H9 (cell line): ENCODE measurements around the gene ZBTB16. TPM values are rescaled to one million over a fixed set of nuclear protein-coding genes. Genes with fewer than 3 reads are reported as not detected.

ENCODE experiments used
- DNase-seq: peaks from one replicate; pipeline ENCODE4 v3.0.0-alpha.2; 2017
- H2AFZ ChIP-seq: one replicate; pipeline ENCODE4 v1.6.1; 2013; ENCODE audit warnings: mild to moderate bottlenecking, low read length, control low read depth, moderate library complexity
- H2AK5ac ChIP-seq: 2 replicates; pipeline ENCODE4 v1.6.1; 2013; ENCODE audit warnings: low read length, control low read depth, mixed read lengths; ENCODE audit not compliant: insufficient read length
- H2BK120ac ChIP-seq: one replicate; pipeline ENCODE4 v1.6.1; 2013; ENCODE audit warnings: low read depth, mild to moderate bottlenecking, low read length, control low read depth, inconsistent platforms; ENCODE audit not compliant: poor library complexity, severe bottlenecking
- H2BK12ac ChIP-seq: 2 replicates; pipeline ENCODE4 v1.6.1; 2013; ENCODE audit warnings: low read length, control low read depth, mixed read lengths, low read depth; ENCODE audit not compliant: insufficient read length
- H2BK15ac ChIP-seq: 2 replicates; pipeline ENCODE4 v1.6.1; 2013; ENCODE audit warnings: low read depth, low read length, control low read depth
- H2BK20ac ChIP-seq: one replicate; pipeline ENCODE4 v1.6.1; 2013; ENCODE audit warnings: low read depth, mild to moderate bottlenecking, low read length, control low read depth, inconsistent platforms; ENCODE audit not compliant: poor library complexity, severe bottlenecking
- H2BK5ac ChIP-seq: 2 replicates; pipeline ENCODE4 v1.6.1; 2013; ENCODE audit warnings: low read length, control low read depth, mixed read lengths; ENCODE audit not compliant: insufficient read length
- H3K14ac ChIP-seq: 2 replicates; pipeline ENCODE4 v1.6.1; 2013; ENCODE audit warnings: low read length, control low read depth; ENCODE audit not compliant: insufficient read depth
- H3K18ac ChIP-seq: 2 replicates; pipeline ENCODE4 v1.6.1; 2013; ENCODE audit warnings: low read depth, mild to moderate bottlenecking, mixed read lengths, low read length, control low read depth; ENCODE audit not compliant: insufficient read length
- H3K23ac ChIP-seq: 2 replicates; pipeline ENCODE4 v1.6.1; 2013; ENCODE audit warnings: low read length, control low read depth, mixed read lengths, low read depth; ENCODE audit not compliant: insufficient read length
- H3K23me2 ChIP-seq: 2 replicates; pipeline ENCODE4 v1.6.1; 2013; ENCODE audit warnings: low read depth, mild to moderate bottlenecking, mixed read lengths, low read length, control low read depth; ENCODE audit not compliant: insufficient read length, poor library complexity, severe bottlenecking
- H3K27ac ChIP-seq: 2 replicates; pipeline ENCODE4 v1.5.1; 2013; ENCODE audit warnings: low read length, control low read depth, mixed read lengths, low read depth; ENCODE audit not compliant: insufficient read length
- H3K27me3 ChIP-seq: 2 replicates; pipeline ENCODE4 v1.6.1; 2013; ENCODE audit warnings: low read length, control low read depth, inconsistent platforms; ENCODE audit not compliant: insufficient read depth
- H3K4ac ChIP-seq: 2 replicates; pipeline ENCODE4 v1.6.1; 2013; ENCODE audit warnings: low read depth, mild to moderate bottlenecking, control low read depth, inconsistent platforms, low read length, moderate library complexity
- H3K4me1 ChIP-seq: 2 replicates; pipeline ENCODE4 v1.6.1; 2013; ENCODE audit warnings: low read length, control low read depth, inconsistent platforms; ENCODE audit not compliant: insufficient read depth
- H3K4me2 ChIP-seq: 2 replicates; pipeline ENCODE4 v1.6.1; 2013; ENCODE audit warnings: low read length, control low read depth, mixed read lengths; ENCODE audit not compliant: insufficient read length, insufficient read depth
- H3K56ac ChIP-seq: 2 replicates; pipeline ENCODE4 v1.6.1; 2013; ENCODE audit warnings: low read depth, mild to moderate bottlenecking, mixed read lengths, low read length, control low read depth; ENCODE audit not compliant: insufficient read length
- H3K79me1 ChIP-seq: 2 replicates; pipeline ENCODE4 v1.6.1; 2013; ENCODE audit warnings: low read depth, mild to moderate bottlenecking, moderate library complexity, low read length, control low read depth, inconsistent platforms; ENCODE audit not compliant: insufficient read depth, poor library complexity, severe bottlenecking
- H3K79me2 ChIP-seq: 2 replicates; pipeline ENCODE4 v1.6.1; 2013; ENCODE audit warnings: low read length, control low read depth, inconsistent platforms; ENCODE audit not compliant: insufficient read depth
- H3K9ac ChIP-seq: 2 replicates; pipeline ENCODE4 v1.6.1; 2013; ENCODE audit warnings: low read length, control low read depth, mixed read lengths; ENCODE audit not compliant: insufficient read length; ENCODE audit errors: extremely low read depth
- H3K9me3 ChIP-seq: one replicate; pipeline ENCODE4 v1.6.1; 2013; ENCODE audit warnings: low read depth, low read length, inconsistent platforms; ENCODE audit not compliant: control insufficient read depth
- H3T11ph ChIP-seq: one replicate; pipeline ENCODE4 v1.6.1; 2013; ENCODE audit warnings: mild to moderate bottlenecking, low read length, control low read depth, inconsistent platforms
- H4K20me1 ChIP-seq: one replicate; pipeline ENCODE4 v1.6.1; 2013; ENCODE audit not compliant: control insufficient read depth, insufficient read length, insufficient read depth
- H4K5ac ChIP-seq: 2 replicates; pipeline ENCODE4 v1.6.1; 2013; ENCODE audit warnings: low read depth, mild to moderate bottlenecking, mixed read lengths, low read length, control low read depth; ENCODE audit not compliant: insufficient read length
- H4K8ac ChIP-seq: replicated peaks from 2 replicates; pipeline ENCODE4 v1.6.1; 2013; ENCODE audit warnings: low read length, control low read depth, mixed read lengths, low read depth; ENCODE audit not compliant: insufficient read length
- H4K91ac ChIP-seq: 2 replicates; pipeline ENCODE4 v1.6.1; 2013; ENCODE audit warnings: low read depth, mild to moderate bottlenecking, moderate library complexity, mixed read lengths, low read length, control low read depth; ENCODE audit not compliant: insufficient read length
- H3K27ac Mint-ChIP-seq, 3 experiments: 2 replicates in 2 of 3; 3 replicates in 1 of 3; pipeline ENCODE4 v1.8.0; 2020 to 2021; ENCODE audit warnings: mixed read lengths in 3 of 3, mild to moderate bottlenecking in 1 of 3, moderate library complexity in 1 of 3
- H3K27me3 Mint-ChIP-seq: 2 replicates; pipeline ENCODE4 v1.8.0; 2021; ENCODE audit warnings: low read depth, mild to moderate bottlenecking, moderate library complexity, mixed read lengths
- H3K36me3 Mint-ChIP-seq, 3 experiments: 2 replicates in 2 of 3; 3 replicates in 1 of 3; pipeline ENCODE4 v1.8.0; 2020 to 2021; ENCODE audit warnings: low read depth in 3 of 3, mixed read lengths in 3 of 3; ENCODE audit not compliant: insufficient read depth in 1 of 3
- H3K4me1 Mint-ChIP-seq, 2 experiments: 2 replicates each; pipeline ENCODE4 v1.8.0; 2020; ENCODE audit warnings: mixed read lengths in 2 of 2
- H3K4me3 Mint-ChIP-seq, 2 experiments: 2 replicates in 1 of 2; 3 replicates in 1 of 2; pipeline ENCODE4 v1.8.0; 2020 to 2021; ENCODE audit warnings: mild to moderate bottlenecking in 2 of 2, mixed read lengths in 2 of 2, moderate library complexity in 1 of 2
- H3K9me3 Mint-ChIP-seq, 2 experiments: 2 replicates in 1 of 2; 3 replicates in 1 of 2; pipeline ENCODE4 v1.8.0; 2020; ENCODE audit warnings: mild to moderate bottlenecking in 2 of 2, mixed read lengths in 2 of 2, moderate library complexity in 1 of 2
- WGBS: extraction: QIAGEN DNeasy Blood & Tissue Kit; methylation state at CpG from one replicate; pipeline ENCODE4 v1.1.7; 2013; ENCODE audit warnings: missing lambda C conversion rate, low lambda C conversion rate, mixed read lengths; ENCODE audit not compliant: insufficient read length; ENCODE audit errors: extremely low coverage; 5-methylcytosine and 5-hydroxymethylcytosine counted together
- total RNA-seq: library from RNA; stranded (reverse); gene quantifications from 2 replicates; pipeline ENCODE4 v1.2.1, GENCODE V29; 2021
- TF ChIP-seq, protein P1 (sequence below): fragments of 200-600 bp; sonication (generic); conservative IDR thresholded peaks from 3 replicates; pipeline ENCODE4 v1.8.0; 2021; ENCODE audit warnings: antibody characterized with exemption, mild to moderate bottlenecking

ZBTB16 gene
- total RNA-seq, 1 experiment from 2014 or later, result not detected

- Histone ChIP-seq H3K27ac (no peak overlapping the region), H3K9me3 (no peaks in the 10 kb centered on the region), H3K9ac (no peak overlapping the region), H3K4me2 (no peak overlapping the region), H3K79me2 (no peaks in the 10 kb centered on the region), H2BK5ac (no peak overlapping the region), H3K27me3 (no peaks in the 10 kb centered on the region; the same call in 1 of the 2 replicates), H3K23ac (no peak overlapping the region), H4K20me1 (no peaks in the 10 kb centered on the region), H3K79me1 (no peaks in the 10 kb centered on the region), H2BK15ac (no peak overlapping the region), H3K14ac (no peak overlapping the region), H3T11ph (no peak overlapping the region), H3K56ac (no peak overlapping the region), H2BK120ac (no peak overlapping the region), H3K18ac (no peak overlapping the region), H2BK12ac (no peak overlapping the region), H4K8ac (no peak overlapping the region), H2BK20ac (no peak overlapping the region), H2AK5ac (no peak overlapping the region), H3K23me2 (no peaks in the 10 kb centered on the region), H4K5ac (no peak overlapping the region), H3K4ac (no peak overlapping the region), H3K4me1 (no peaks in the 10 kb centered on the region), H4K91ac (no peak overlapping the region), H2AFZ (no peak overlapping the region)
- H3K36me3 Mint-ChIP-seq, result no peaks in the 10 kb centered on the region; a peak in 1 of 7 replicates
- no peak overlapping the region for H3K27ac Mint-ChIP-seq
- TF ChIP-seq, protein P1, sequence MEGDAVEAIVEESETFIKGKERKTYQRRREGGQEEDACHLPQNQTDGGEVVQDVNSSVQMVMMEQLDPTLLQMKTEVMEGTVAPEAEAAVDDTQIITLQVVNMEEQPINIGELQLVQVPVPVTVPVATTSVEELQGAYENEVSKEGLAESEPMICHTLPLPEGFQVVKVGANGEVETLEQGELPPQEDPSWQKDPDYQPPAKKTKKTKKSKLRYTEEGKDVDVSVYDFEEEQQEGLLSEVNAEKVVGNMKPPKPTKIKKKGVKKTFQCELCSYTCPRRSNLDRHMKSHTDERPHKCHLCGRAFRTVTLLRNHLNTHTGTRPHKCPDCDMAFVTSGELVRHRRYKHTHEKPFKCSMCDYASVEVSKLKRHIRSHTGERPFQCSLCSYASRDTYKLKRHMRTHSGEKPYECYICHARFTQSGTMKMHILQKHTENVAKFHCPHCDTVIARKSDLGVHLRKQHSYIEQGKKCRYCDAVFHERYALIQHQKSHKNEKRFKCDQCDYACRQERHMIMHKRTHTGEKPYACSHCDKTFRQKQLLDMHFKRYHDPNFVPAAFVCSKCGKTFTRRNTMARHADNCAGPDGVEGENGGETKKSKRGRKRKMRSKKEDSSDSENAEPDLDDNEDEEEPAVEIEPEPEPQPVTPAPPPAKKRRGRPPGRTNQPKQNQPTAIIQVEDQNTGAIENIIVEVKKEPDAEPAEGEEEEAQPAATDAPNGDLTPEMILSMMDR, result no peak
- H3K9me3 Mint-ChIP-seq, result no peaks in the 10 kb centered on the region
- WGBS, result no CpG with 5 or more reads among the region's 5 CpGs
- peaks cover 21% of the 10 kb centered on the region for H3K27me3 Mint-ChIP-seq
- H3K4me1 Mint-ChIP-seq, result peaks cover 0 to 4% of the 10 kb centered on the region in 2 experiments; a peak in 3 of 4 replicates
- no peak overlapping the region for H3K4me3 Mint-ChIP-seq
- no peak for DNase-seq
Measured at GRCh38 chr11:114154271-114155047, 94.9 kb downstream of the ZBTB16 start.
